ENCODE results near the gene STAU1.
"Not testable (repeated sequence)": the region's sequence is repeated elsewhere in the genome, so short reads cannot be mapped to it uniquely, and the experiment has no call there.

The STAU1 gene

GRCh38 chr20:49203746-49204145 is 15.6 kb upstream of the STAU1 start:
- no peak for DNase-seq

DNA sequence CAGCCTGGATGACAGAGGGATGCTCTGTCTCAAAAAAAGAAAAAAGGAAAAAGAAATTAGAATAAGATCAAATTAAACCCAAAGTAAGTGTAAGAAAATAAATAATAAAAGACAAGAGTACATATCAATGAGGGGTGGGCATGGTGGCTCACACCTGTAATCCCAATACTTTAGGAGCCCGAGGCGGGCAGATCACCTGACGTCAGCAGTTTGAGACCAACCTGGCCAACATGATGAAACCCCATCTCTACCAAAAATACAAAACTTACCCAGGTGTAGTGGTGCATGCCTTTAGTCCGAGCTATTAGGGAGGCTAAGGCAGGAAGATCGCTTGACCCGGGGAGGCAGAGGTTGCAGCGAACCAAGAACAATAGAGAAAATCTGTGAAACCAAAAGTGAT is 14.9 kb upstream of the STAU1 start:
- no peak for DNase-seq

GRCh38 chr20:49199729-49200293 is 11.7 kb upstream of the STAU1 start:
- no peak for DNase-seq

DNA sequence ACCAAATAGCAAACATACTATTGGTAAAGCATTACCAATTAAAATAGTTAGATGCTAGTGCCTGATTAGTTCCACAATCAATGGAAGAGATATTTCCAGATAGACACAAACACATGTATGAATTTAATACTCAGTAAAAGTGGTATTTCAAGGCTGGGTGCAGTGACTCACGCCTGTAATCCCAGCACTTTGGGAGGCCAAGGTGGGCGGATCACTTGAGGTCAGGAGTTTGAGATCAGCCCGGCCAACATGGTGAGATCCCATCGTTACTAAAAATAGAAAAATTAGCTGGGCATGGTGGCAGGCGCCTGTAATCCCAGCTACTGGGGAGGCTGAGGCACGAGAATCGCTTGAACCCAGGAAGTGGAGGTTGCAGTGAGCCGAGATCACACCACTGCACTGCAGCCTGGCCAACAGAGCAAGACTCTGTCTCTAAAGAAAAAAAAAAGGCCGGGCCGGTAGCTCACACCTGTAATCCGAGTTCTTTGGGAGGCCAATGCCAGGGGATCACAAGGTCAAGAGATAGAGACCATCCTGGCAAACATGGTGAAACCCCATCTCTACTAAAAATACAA is 4.9 kb upstream of the STAU1 start:
- not testable (repeated sequence) for DNase-seq

DNA sequence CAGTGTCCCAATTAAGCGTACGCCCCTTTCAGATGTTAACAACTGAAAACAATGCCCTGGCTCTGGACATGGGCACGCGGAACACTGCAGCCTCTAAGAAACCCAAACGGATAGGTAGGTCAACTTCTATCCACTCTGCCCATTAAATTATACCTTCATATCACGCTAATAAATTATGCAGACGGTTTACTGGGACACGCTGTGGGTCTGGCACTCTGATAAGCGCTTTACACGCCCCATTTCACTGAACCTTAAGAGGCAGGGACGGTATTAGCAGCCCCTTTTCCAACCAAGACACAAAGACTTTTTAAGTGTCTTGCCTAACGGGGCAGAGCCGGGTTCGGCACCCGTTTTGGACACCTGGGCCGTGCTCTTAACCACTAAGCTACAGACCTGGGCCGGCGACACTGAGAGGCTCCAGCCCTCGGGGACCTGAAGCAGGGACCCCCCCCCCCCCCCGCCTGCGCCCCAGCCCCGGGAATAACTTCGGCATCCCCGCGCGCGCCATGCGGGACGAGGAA is 744 bp downstream of the STAU1 start:
- DNase-seq = peak in 2 of 3 experiments; percentile 28 to 67

DNA sequence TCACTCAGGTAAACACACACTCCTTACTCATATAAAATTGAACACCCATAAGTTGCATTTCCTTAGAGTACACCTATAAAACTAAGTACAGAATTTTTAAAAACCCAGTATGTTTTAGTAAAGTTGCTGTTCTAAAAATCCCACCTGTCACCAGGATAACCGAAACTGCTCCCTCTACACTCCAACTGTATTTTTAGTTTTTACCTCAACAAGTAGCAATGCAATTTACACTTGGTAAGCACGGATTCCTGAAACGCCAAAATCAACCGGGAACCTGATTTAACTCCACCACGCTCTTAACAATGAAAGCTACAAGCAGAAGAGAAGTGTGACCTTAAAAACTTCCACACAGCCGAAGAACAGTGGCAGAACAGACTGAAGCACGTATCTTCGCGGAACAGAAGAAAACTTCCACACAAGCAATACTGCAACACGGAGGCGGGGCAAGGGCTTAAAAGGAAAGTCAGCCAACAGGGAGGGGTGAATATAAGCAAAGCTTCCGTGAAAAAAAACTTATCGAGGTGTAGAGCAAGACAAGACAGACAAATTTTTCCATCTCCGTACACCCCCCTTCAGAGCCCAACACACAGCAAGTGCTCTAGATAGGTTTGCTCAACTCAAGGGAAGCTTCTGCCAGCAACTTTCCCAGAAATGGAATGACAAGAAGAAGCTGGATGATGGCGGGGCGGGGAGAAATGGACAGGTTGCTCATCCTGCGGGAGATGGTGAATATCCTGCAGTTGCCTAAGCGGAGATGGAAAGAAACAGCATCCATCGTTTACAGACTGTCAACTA is 1.4 kb downstream of the STAU1 start:
- DNase-seq = peak in 2 of 3 experiments; percentile 54 to 56

DNA sequence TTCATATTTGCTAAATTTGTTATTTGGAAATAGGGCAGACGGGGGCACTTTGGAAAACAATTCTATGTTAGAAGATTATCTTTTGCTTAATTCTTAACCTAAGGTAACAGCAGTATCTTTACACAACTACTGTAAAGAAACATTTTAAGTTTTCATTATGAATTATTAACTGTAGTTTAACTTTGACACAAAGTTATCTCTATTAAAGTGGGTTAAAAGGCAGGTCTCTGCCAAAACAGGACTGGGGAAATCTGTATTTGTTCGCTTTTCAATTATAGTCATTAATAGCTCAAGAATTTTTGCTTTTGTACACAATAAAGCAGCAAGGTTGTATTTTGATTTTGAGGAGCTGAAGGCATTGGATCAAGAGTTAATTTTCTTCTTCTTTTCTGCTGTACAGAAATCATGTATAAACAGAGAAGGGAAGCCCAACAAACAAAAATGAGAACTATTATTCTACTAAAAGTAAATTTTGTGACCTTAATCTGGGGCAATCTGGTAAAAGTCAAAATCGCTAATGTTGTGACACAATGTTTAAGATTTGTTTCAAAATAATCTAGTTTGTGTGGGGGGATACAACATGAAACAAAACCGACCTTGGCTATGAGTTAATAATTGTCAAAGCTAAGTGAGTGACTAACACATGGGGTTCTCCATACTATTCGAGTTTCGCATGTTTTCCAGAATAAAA is 2.9 kb downstream of the STAU1 start:
- DNase-seq = no peak

DNA sequence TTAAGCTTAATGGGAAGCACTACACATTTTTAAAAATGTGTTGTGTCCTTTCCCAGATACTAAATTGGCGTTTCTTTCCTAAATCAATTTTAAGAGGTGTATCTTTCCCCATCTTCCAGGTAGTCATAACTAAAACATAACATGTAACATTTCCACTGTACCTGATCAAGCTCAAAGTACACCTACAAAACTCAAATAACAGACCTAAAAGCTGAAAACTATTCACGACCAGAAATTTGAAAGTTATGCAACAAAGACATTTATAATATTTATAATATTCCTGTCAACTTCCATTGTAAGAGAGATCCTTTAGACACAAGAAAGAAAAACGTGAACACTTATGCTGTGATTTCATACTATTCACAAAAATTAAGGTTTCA is 3.5 kb downstream of the STAU1 start:
- no peak for DNase-seq

GRCh38 chr20:49184084-49184501 is 4.0 kb downstream of the STAU1 start:
- DNase-seq = not testable (repeated sequence)

- no peak for DNase-seq
Observed at GRCh38 chr20:49183444-49183843, 4.7 kb downstream of the STAU1 start.

GRCh38 chr20:49181265-49181877 is 6.8 kb downstream of the STAU1 start:
- DNase-seq = no peak

GRCh38 chr20:49179368-49180277 is 8.5 kb downstream of the STAU1 start:
- DNase-seq = peak in 1 of 3 experiments; percentile 35

- DNase-seq = no peak
Observed at GRCh38 chr20:49174183-49174582, 14.0 kb downstream of the STAU1 start.

GRCh38 chr20:49172413-49172812 is 15.7 kb downstream of the STAU1 start:
- no peak for DNase-seq

DNA sequence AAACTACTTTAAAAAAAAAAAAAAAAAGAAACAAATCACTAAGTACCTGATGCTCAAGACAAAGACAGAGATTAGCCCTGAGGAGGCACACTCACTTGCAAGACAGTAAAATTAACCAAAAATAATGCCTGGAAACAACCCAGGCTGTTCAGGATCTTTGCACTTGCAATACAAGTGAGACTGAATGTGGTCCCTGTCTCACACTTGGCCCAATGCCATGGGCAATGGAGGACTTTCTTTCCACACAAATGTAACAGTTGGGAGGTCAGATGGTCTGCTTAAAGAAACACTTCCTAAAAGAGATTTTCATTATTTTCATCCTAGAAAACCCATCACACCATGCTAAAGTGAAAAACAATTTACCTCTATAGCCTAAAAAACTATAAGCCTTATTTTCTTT is 16.2 kb downstream of the STAU1 start:
- DNase-seq = no peak

- DNase-seq = no peak
Observed at GRCh38 chr20:49170714-49171113, 17.4 kb downstream of the STAU1 start.

GRCh38 chr20:49169547-49169946 is 18.6 kb downstream of the STAU1 start:
- DNase-seq = no peak

- DNase-seq = not testable (repeated sequence)
Observed at GRCh38 chr20:49168864-49169263, 19.3 kb downstream of the STAU1 start.

GRCh38 chr20:49167811-49168507 is 20.2 kb downstream of the STAU1 start:
- DNase-seq = peak in 1 of 3 experiments; percentile 5

DNA sequence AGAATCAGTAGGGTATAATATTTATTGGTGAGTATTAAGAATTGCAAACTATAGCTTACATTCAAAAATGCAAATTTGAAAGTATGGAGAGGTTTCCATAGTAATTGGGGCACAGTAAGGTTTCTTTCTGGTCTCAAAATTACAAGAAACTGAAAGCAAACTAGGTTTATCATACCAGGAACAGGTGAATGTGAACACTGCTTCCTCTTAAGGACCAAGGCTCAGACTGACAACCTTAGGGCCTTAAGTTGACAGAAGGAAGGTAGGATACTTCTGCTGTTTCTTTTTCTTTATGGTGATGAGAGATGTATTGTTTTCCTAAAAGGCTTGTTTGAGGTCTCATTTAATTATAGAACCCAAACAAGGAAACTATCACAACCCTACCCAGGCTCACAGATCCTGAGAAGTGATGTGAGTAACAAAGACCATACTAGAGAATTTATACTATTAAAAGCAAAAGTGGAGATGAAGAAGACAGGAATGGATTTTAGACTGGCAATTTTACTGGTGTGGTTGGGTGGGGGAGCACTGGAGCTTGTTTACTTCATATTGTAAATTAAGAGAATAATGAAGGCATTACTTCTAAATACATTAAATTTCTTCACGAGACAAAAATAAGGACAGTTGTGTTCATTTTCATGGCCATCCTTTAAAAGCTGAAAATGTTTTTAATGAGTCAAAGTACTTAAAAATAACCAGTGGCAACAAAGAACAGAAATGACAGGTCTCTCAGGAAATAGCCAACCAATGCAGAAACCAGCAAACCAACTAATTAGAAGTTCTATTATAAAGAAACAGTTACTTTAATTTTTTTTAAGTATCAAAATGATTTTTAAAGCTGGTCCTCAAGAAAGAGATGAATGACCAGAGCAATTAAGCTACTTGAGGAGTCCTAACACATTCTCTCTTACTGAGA is 21.3 kb downstream of the STAU1 start:
- no peak for DNase-seq

All from NCI-H1417 (cell line).